BE2C (cell line): ENCODE measurements around the gene PTPRQ.
"Not testable (repeated sequence)": the region's sequence is repeated elsewhere in the genome, so short reads cannot be mapped to it uniquely, and the experiment has no call there.

Experiments
- DNase-seq: peaks from one replicate; pipeline ENCODE4 v3.0.0-alpha.2; 2020
- H3K27me3 ChIP-seq: fragments of 250-450 bp; sonication (Bioruptor Pico); 2 replicates; pipeline ENCODE4 v1.5.1; 2020; ENCODE audit warnings: mild to moderate bottlenecking
- H3K36me3 ChIP-seq: fragments of 250-450 bp; sonication (Bioruptor Pico); 2 replicates; pipeline ENCODE4 v1.5.1; 2020; ENCODE audit warnings: mild to moderate bottlenecking
- H3K4me1 ChIP-seq: fragments of 250-450 bp; sonication (Bioruptor Pico); 2 replicates; pipeline ENCODE4 v1.5.1; 2020
- H3K4me3 ChIP-seq: 2 replicates; pipeline ENCODE4 v1.5.1; 2011; ENCODE audit warnings: low read depth, low read length
- H3K9me3 ChIP-seq: fragments of 250-450 bp; sonication (Bioruptor Pico); 2 replicates; pipeline ENCODE4 v1.5.1; 2020
- TF ChIP-seq, protein P1 (sequence below): IDR thresholded peaks from 2 replicates; pipeline ENCODE4 v1.5.1; 2012; ENCODE audit warnings: mild to moderate bottlenecking, low read depth, low read length

PTPRQ gene

DNA sequence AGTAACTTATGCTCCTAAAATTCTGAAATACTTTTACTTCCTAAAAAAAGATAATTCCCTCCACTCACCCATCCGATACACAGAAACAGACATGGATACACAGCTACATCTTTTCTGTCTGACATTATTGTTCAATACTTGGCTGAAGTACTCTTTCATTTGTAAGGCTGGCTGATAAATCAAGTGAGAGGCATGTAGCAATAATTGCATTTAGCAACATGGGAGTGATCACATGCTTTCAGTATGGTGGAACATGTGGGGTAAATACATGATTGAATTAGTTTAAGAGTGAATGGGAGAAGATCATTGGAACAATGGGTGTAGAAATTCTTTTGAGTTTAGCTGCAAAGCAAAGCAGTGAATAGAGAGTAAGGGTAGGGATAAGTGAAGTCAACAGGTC, 25.6 kb downstream of the PTPRQ start:
- no peak overlapping the region for H3K4me3 ChIP-seq
- TF ChIP-seq, protein P1, sequence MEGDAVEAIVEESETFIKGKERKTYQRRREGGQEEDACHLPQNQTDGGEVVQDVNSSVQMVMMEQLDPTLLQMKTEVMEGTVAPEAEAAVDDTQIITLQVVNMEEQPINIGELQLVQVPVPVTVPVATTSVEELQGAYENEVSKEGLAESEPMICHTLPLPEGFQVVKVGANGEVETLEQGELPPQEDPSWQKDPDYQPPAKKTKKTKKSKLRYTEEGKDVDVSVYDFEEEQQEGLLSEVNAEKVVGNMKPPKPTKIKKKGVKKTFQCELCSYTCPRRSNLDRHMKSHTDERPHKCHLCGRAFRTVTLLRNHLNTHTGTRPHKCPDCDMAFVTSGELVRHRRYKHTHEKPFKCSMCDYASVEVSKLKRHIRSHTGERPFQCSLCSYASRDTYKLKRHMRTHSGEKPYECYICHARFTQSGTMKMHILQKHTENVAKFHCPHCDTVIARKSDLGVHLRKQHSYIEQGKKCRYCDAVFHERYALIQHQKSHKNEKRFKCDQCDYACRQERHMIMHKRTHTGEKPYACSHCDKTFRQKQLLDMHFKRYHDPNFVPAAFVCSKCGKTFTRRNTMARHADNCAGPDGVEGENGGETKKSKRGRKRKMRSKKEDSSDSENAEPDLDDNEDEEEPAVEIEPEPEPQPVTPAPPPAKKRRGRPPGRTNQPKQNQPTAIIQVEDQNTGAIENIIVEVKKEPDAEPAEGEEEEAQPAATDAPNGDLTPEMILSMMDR = no peak
- H3K4me1 ChIP-seq = no peaks in the 10 kb centered on the region
- no peaks in the 10 kb centered on the region for H3K27me3 ChIP-seq
- DNase-seq = no peak
- H3K36me3 ChIP-seq = no peaks in the 10 kb centered on the region
- H3K9me3 ChIP-seq = no peaks in the 10 kb centered on the region

DNA sequence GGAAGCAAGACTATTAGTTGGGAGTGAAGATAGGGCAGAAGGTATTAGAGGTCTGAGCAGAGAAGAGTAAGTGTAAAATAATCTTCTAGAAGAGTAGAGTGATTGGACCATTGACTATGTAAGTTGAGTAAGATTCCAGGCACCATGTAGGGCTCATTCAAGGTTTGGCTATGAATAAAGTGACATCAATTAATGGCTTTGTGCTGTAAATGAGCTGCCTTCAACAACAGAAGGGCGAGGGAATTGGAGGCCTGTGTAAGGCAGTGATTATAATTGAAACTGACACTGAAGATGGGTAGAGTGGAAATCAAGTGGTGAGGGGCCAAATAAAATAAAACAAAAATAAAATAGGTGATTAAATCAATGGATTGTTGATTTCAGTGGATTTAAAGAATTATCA, 26.4 kb downstream of the PTPRQ start:
- no peaks in the 10 kb centered on the region for H3K4me1 ChIP-seq
- H3K9me3 ChIP-seq = no peaks in the 10 kb centered on the region
- no peak overlapping the region for H3K4me3 ChIP-seq
- H3K27me3 ChIP-seq = no peaks in the 10 kb centered on the region
- TF ChIP-seq, protein P1 = no peak
- no peak for DNase-seq
- no peaks in the 10 kb centered on the region for H3K36me3 ChIP-seq

DNA sequence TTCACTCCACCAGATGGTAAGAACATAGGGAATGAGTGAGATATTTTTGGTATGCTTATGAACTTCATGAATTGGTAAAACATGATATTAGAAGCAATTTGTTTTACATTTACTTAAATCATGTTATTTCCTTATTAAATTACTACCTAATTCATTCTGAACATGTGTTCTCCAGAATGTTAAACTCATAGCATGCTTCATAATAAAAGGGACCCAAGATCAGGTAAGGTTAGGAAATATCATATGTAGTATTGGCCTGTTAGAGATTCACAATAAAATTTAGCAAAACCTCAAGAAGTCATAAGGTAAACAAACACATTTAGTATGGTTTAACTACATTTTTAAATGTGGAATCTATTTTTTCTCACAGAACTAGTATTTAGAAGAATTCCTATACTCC, 28.2 kb downstream of the PTPRQ start:
- DNase-seq = no peak
- no peaks in the 10 kb centered on the region for H3K9me3 ChIP-seq

DNA sequence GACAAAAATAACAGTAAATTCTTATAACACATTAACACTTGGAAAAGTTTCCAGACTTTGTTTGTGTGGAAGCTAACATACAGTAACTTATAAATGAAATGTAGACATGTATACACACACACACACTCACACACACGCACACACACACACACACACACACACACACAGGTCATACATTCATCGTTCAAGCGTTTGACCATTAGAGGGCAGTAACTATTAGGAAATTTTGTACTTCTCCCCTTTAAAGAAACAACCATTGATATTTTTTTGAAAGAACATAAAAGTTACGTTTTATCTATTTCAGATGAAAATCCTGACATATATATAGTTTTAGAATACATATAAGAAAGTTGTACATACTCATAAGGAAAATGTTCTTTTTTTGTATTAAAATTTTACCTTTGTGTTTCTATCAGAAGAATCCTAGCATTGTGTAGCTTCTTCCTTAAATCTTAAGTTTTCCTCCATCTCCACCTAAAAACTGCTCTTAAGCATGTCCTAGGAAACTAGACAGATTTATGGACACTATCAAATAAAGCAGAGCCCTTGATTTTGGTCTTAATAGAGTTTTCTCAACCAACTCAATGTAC, 29.0 kb downstream of the PTPRQ start:
- no peaks in the 10 kb centered on the region for H3K9me3 ChIP-seq
- DNase-seq = peak; percentile 14
- TF ChIP-seq, protein P1 = peak; percentile 64
- H3K27me3 ChIP-seq = no peaks in the 10 kb centered on the region
- H3K36me3 ChIP-seq = no peaks in the 10 kb centered on the region
- no peak overlapping the region for H3K4me3 ChIP-seq
- no peaks in the 10 kb centered on the region for H3K4me1 ChIP-seq

More for the DNA sequence above, 28.2 kb downstream of the PTPRQ start:
- no peak overlapping the region for H3K4me3 ChIP-seq
- no peaks in the 10 kb centered on the region for H3K36me3 ChIP-seq
- no peaks in the 10 kb centered on the region for H3K4me1 ChIP-seq
- H3K27me3 ChIP-seq = no peaks in the 10 kb centered on the region
- TF ChIP-seq, protein P1 = no peak

DNA sequence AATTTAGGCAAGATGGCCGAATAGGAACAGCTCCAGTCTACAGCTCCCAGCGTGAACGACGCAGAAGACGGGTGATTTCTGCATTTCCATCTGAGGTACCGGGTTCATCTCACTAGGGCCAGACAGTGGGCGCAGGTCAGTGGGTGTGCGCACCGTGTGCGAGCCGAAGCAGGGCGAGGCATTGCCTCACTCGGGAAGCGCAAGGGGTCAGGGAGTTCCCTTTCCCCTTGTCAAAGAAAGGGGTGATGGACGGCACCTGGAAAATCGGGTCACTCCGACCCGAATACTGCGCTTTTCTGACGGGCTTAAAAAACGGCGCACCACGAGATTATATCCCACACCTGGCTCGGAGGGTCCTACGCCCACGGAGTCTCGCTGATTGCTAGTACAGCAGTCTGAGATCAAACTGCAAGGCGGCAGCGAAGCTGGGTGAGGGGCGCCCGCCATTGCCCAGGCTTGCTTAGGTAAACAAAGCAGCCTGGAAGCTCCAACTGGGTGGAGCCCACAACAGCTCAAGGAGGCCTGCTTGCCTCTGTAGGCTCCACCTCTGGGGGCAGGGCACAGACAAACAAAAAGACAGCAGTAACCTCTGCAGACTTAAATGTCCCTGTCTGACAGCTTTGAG, 33.6 kb downstream of the PTPRQ start:
- H3K36me3 ChIP-seq, H3K4me3 ChIP-seq, DNase-seq, H3K27me3 ChIP-seq, H3K4me1 ChIP-seq, H3K9me3 ChIP-seq: not testable (repeated sequence)

DNA sequence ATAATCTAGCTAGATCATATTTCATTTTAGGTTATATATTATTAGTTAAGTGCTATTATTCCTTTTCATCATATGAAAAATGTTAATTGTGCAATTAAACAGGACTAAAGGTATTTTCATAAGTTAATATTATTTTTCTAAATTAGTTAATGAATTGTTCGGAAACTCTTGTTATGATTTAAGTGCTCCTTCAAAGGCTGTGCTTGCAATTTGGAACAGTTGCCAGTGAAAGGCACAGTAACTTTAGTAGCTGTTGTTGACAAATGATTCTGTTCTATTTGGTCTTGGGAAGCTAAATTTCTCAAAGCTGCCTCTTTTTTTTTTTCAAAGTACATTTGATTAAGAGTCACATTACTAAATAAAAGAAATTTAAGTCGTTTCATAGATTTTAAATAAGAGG, 40.7 kb downstream of the PTPRQ start:
- Histone ChIP-seq H3K27me3 (no peaks in the 10 kb centered on the region), H3K36me3 (no peaks in the 10 kb centered on the region), H3K4me3 (no peak overlapping the region), H3K9me3 (no peaks in the 10 kb centered on the region), H3K4me1 (no peaks in the 10 kb centered on the region)
- DNase-seq = no peak
- TF ChIP-seq, protein P1 = no peak
